Caco-2 (cell line): Measurements from ENCODE around the gene ASB13. TPM values are rescaled to one million over a fixed set of nuclear protein-coding genes. Genes with fewer than 3 reads are reported as not detected.
"Not testable (repeated sequence)": the region's sequence is repeated elsewhere in the genome, so short reads cannot be mapped to it uniquely, and the experiment has no call there.

Source experiments
- BruUV-seq: library from RNA; stranded (reverse); fragments of 400-500 nt; replicated peaks from 2 replicates; lab custom pipeline; 2021; lab: Mats Ljungman, UMichigan
- CTCF ChIA-PET: fragments of 300-600 bp; sonication (Branson Sonifier 250); formaldehyde crosslinking; loops from one replicate; lab custom pipeline; 2022; ENCODE audit warnings: antibody characterized with exemption; lab: Charles Lee
- POLR2A ChIA-PET: fragments of 300-600 bp; sonication (Branson Sonifier 250); formaldehyde crosslinking; loops from one replicate; lab custom pipeline; 2022; ENCODE audit warnings: antibody characterized with exemption; lab: Charles Lee
- DNase-seq, 2 experiments: peaks; one replicate each; pipeline versions ENCODE4 v3.0.0 to v3.0.0-alpha.2; 2020 to 2022
- H3K27me3 ChIP-seq: replicated peaks from 2 replicates; pipeline ENCODE4 v1.6.0; 2011; ENCODE audit warnings: low read length; ENCODE audit not compliant: control insufficient read depth, insufficient read depth
- H3K36me3 ChIP-seq: 2 replicates; pipeline ENCODE4 v1.5.1; 2011; ENCODE audit warnings: low read length; ENCODE audit not compliant: control insufficient read depth, insufficient read depth
- H3K4me1 ChIP-seq: fragments of 250-450 bp; sonication (Bioruptor Pico); 2 replicates; pipeline ENCODE4 v1.5.1; 2020; ENCODE audit warnings: mild to moderate bottlenecking
- H3K4me3 ChIP-seq: 2 replicates; pipeline ENCODE4 v1.5.1; 2011; ENCODE audit warnings: low read depth, mild to moderate bottlenecking, control low read depth, low read length
- H3K9me3 ChIP-seq: fragments of 250-450 bp; sonication (Bioruptor Pico); 2 replicates; pipeline ENCODE4 v1.5.1; 2020; ENCODE audit warnings: mild to moderate bottlenecking, moderate library complexity
- H3K27ac Mint-ChIP-seq: one replicate; pipeline ENCODE4 v1.8.0; 2022; ENCODE audit warnings: mixed read lengths; ENCODE audit not compliant: unreplicated experiment
- H3K27me3 Mint-ChIP-seq: one replicate; pipeline ENCODE4 v1.8.0; 2022; ENCODE audit warnings: mixed read lengths; ENCODE audit not compliant: insufficient read depth, unreplicated experiment
- H3K36me3 Mint-ChIP-seq: one replicate; pipeline ENCODE4 v1.8.0; 2022; ENCODE audit warnings: mild to moderate bottlenecking, mixed read lengths; ENCODE audit not compliant: insufficient read depth, unreplicated experiment
- H3K4me1 Mint-ChIP-seq: one replicate; pipeline ENCODE4 v1.8.0; 2022; ENCODE audit warnings: low read depth, mixed read lengths; ENCODE audit not compliant: unreplicated experiment
- H3K4me3 Mint-ChIP-seq: one replicate; pipeline ENCODE4 v1.8.0; 2022; ENCODE audit warnings: mild to moderate bottlenecking, moderate library complexity, mixed read lengths; ENCODE audit not compliant: unreplicated experiment
- H3K9me3 Mint-ChIP-seq: one replicate; pipeline ENCODE4 v1.8.0; 2022; ENCODE audit warnings: mixed read lengths; ENCODE audit not compliant: unreplicated experiment
- intact Hi-C: fragments of 100-400 bp; cut with micrococcal nuclease; formaldehyde crosslinking; loops from one replicate; pipeline ENCODE4 v1.10.0; 2022; ENCODE audit not compliant: unreplicated experiment
- total RNA-seq: library from RNA; stranded (reverse); gene quantifications from 2 replicates; pipeline ENCODE4 v1.2.3, GENCODE V29; 2022
- TF ChIP-seq, protein P1 (sequence below), 2 experiments: fragments of 200-600 bp in 1 of 2; IDR thresholded peaks; 1 replicate in 1 of 2; 2 replicates in 1 of 2; pipeline versions ENCODE4 v1.5.1 to v1.8.0; 2011 to 2022; ENCODE audit warnings: antibody characterized with exemption in 1 of 2, control low read depth in 1 of 2, inconsistent platforms in 1 of 2, low read depth in 1 of 2, low read length in 1 of 2, mild to moderate bottlenecking in 1 of 2, moderate library complexity in 1 of 2; ENCODE audit not compliant: insufficient read depth in 1 of 2, severe bottlenecking in 1 of 2, unreplicated experiment in 1 of 2

Gene ASB13
- total RNA-seq, 1 experiment from 2014 or later, result 44.8 TPM

- Histone ChIP-seq H3K9me3 (no peaks in the 10 kb centered on the region), H3K4me1 (peaks cover 8% of the 10 kb centered on the region), H3K36me3 (no peaks in the 10 kb centered on the region), H3K4me3 (no peak overlapping the region), H3K27me3 (no peaks in the 10 kb centered on the region)
- no peak for DNase-seq
- Mint-ChIP-seq H3K27ac (no peak overlapping the region), H3K36me3 (no peaks in the 10 kb centered on the region), H3K9me3 (no peaks in the 10 kb centered on the region), H3K4me3 (no peak overlapping the region), H3K27me3 (no peaks in the 10 kb centered on the region), H3K4me1 (peaks cover 9% of the 10 kb centered on the region)
- BruUV-seq, result no TSS peak
- TF ChIP-seq, protein P1, sequence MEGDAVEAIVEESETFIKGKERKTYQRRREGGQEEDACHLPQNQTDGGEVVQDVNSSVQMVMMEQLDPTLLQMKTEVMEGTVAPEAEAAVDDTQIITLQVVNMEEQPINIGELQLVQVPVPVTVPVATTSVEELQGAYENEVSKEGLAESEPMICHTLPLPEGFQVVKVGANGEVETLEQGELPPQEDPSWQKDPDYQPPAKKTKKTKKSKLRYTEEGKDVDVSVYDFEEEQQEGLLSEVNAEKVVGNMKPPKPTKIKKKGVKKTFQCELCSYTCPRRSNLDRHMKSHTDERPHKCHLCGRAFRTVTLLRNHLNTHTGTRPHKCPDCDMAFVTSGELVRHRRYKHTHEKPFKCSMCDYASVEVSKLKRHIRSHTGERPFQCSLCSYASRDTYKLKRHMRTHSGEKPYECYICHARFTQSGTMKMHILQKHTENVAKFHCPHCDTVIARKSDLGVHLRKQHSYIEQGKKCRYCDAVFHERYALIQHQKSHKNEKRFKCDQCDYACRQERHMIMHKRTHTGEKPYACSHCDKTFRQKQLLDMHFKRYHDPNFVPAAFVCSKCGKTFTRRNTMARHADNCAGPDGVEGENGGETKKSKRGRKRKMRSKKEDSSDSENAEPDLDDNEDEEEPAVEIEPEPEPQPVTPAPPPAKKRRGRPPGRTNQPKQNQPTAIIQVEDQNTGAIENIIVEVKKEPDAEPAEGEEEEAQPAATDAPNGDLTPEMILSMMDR (IDR thresholded peaks at IDR 0.05; ENCODE audit: insufficient read depth in 1 of 2, low read depth in 1 of 2, low read length in 1 of 2, severe bottlenecking in 1 of 2, unreplicated experiment in 1 of 2), result no peak
- CTCF ChIA-PET, result no interaction called here
- intact Hi-C loops, result loop anchor here (10.0 kb wide), 1 partner anchor 800 kb away; the partner anchor contains the start of gene AKR1E2
- POLR2A ChIA-PET, result no interaction called here
Measured at GRCh38 chr10:5624701-5625100, 41.7 kb downstream of the ASB13 start.

GRCh38 chr10:5623081-5623748, 43.2 kb downstream of the ASB13 start:
- Mint-ChIP-seq H3K27ac (peak overlapping the region; percentile 46), H3K4me1 (peaks cover 20% of the 10 kb centered on the region), H3K4me3 (no peak overlapping the region), H3K9me3 (no peaks in the 10 kb centered on the region), H3K36me3 (no peaks in the 10 kb centered on the region), H3K27me3 (no peaks in the 10 kb centered on the region)
- Histone ChIP-seq H3K4me3 (no peak overlapping the region), H3K9me3 (no peaks in the 10 kb centered on the region), H3K27me3 (no peaks in the 10 kb centered on the region), H3K36me3 (no peaks in the 10 kb centered on the region), H3K4me1 (peaks cover 23% of the 10 kb centered on the region)
- no TSS peak for BruUV-seq
- ChIA-PET POLR2A (interaction anchor here (0.6 to 2.8 kb wide), 4 partner anchors 75 to 181 kb away, joined by 3 to 14 read pairs (median 5); no protein-coding TSS in a partner anchor), CTCF (interaction anchor here (0.5 to 2.8 kb wide), 34 partner anchors 9 to 1776 kb away, joined by 3 to 46 read pairs (median 5); partner anchors contain the start of gene CALML5)
- TF ChIP-seq, protein P1 (IDR thresholded peaks at IDR 0.05; ENCODE audit: insufficient read depth in 1 of 2, low read depth in 1 of 2, low read length in 1 of 2, severe bottlenecking in 1 of 2, unreplicated experiment in 1 of 2), result peak; percentile 97
- DNase-seq, result peak; percentile 94 to 97
- intact Hi-C loops, result loop anchor here (1.0 to 10.0 kb wide), 6 partner anchors 48 to 798 kb away; partner anchors contain the start of gene AKR1E2

GRCh38 chr10:5622186-5622960, 44.0 kb downstream of the ASB13 start:
- no peaks in the 10 kb centered on the region for H3K9me3 ChIP-seq
- CTCF ChIA-PET, result interaction anchor here (0.5 to 2.8 kb wide), 32 partner anchors 8 to 1775 kb away, joined by 3 to 46 read pairs (median 5); partner anchors contain the start of gene CALML5
- Mint-ChIP-seq H3K27ac (no peak overlapping the region), H3K27me3 (no peaks in the 10 kb centered on the region), H3K36me3 (no peaks in the 10 kb centered on the region), H3K4me3 (no peak overlapping the region), H3K4me1 (peaks cover 24% of the 10 kb centered on the region), H3K9me3 (no peaks in the 10 kb centered on the region)
- no peak overlapping the region for H3K4me3 ChIP-seq
- H3K27me3 ChIP-seq, result no peaks in the 10 kb centered on the region
- peaks cover 27% of the 10 kb centered on the region for H3K4me1 ChIP-seq
- TF ChIP-seq, protein P1 (IDR thresholded peaks at IDR 0.05; ENCODE audit: insufficient read depth in 1 of 2, low read depth in 1 of 2, low read length in 1 of 2, severe bottlenecking in 1 of 2, unreplicated experiment in 1 of 2), result no peak
- POLR2A ChIA-PET, result interaction anchor here (0.6 to 2.8 kb wide), 4 partner anchors 74 to 180 kb away, joined by 3 to 14 read pairs (median 5); no protein-coding TSS in a partner anchor
- no peaks in the 10 kb centered on the region for H3K36me3 ChIP-seq
- intact Hi-C loops, result loop anchor here (2.0 to 10.0 kb wide), 2 partner anchors 48 to 798 kb away; partner anchors contain the start of gene AKR1E2
- DNase-seq, result no peak
- no TSS peak for BruUV-seq

DNA sequence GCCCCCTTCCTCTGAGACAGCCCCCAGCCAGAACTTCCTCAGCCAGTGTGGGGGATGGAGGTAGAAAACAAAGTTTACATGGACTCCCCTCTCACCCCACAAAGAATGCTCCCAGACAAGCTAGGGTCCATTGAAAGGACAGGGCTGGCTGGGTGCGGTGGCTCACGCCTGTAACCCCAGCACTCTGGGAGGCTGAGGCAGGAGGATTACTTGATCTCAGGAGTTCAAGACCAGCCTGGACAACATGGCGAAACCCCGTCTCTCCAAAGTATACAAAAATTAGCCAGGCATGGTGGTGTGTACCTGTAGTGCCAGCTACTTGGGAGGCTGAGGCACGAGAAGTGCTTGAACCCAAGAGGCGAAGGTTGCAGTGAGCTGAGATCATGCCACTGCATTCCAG, 45.0 kb downstream of the ASB13 start:
- not testable (repeated sequence) for H3K36me3 ChIP-seq, H3K36me3 Mint-ChIP-seq, DNase-seq, H3K27me3 Mint-ChIP-seq, H3K4me3 ChIP-seq, H3K9me3 Mint-ChIP-seq, H3K9me3 ChIP-seq, H3K27ac Mint-ChIP-seq, BruUV-seq, H3K4me3 Mint-ChIP-seq, H3K27me3 ChIP-seq
- H3K4me1 Mint-ChIP-seq, result peaks cover 26% of the 10 kb centered on the region
- ChIA-PET CTCF (interaction anchor here (2.6 kb wide), 1 partner anchor 8 kb away, joined by 9 read pairs; no protein-coding TSS in a partner anchor), POLR2A (interaction anchor here (2.8 kb wide), 1 partner anchor 175 kb away, joined by 14 read pairs; no protein-coding TSS in a partner anchor)
- peaks cover 27% of the 10 kb centered on the region for H3K4me1 ChIP-seq
- intact Hi-C loops, result loop anchor here (10.0 kb wide), 1 partner anchor 797 kb away; the partner anchor contains the start of gene AKR1E2
